Globus pallidus (tissue), 1 donor: ENCODE data around the gene PTPRT.

Experiments
- DNase-seq: peaks from one replicate; pipeline ENCODE4 v3.0.0-alpha.2; 2015; ENCODE audit warnings: low spot score

PTPRT gene

DNA sequence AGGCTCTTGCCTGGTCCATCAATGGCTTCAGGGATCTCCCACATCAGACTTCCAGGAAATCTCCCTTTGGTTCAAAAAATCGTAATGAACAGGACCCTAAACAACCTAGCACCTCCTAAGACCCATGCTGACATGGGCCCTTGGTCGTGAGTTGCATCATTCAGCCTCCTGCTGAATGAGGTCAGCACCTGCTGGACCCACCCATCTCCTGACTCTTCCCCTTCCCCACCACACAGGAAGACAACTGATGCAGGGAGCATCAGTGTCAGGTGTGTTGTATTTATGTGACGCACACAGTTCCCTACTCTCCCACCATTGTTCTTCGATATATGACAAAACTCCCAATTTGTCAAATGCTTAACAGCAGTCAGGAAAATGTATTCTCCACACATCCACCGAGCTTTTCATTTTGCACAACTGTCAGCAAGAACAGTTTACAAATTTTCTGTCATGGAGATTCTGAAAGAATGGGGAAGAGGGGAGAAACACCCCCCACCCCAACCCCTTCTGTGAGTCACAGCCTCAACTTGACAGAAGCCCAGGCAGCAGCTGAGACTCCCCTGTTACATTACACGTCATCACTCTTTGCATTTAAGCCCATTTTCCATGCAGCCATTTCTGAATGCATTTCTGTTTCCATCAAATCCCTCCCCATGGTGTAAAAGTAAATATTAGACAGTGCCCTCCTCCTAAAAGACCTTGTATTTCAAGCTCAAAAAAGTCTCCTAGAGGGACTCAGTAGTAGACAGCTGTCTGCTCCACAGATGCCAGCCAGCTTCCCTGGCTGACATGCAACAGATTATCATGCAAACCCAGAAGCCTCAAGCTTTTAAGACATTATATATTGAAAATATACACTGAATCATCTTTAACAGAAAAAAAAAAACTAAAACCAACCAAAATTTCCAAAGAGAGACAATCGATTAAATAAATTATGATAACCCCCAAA, 577.5 kb downstream of the PTPRT start:
- DNase-seq: no peak

DNA sequence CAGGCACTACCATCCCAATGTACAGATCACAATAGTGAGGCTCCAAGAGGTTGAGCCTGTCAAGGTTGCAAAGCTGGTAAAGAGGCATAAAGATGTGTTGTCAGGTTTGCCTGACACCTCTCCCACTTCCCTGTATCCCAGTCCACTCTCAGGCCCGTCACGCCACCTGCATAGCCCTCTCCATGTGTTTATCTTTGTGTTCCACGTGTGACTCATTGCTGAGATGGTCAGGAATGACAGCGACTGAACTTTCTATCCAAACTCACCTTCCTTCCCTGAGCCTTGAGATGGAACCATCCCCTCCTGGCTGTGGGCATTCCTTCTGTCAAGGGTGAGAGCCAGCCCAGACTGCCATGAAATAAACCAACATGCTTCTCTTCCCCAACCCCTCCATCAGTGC, 578.3 kb downstream of the PTPRT start:
- DNase-seq: no peak

DNA sequence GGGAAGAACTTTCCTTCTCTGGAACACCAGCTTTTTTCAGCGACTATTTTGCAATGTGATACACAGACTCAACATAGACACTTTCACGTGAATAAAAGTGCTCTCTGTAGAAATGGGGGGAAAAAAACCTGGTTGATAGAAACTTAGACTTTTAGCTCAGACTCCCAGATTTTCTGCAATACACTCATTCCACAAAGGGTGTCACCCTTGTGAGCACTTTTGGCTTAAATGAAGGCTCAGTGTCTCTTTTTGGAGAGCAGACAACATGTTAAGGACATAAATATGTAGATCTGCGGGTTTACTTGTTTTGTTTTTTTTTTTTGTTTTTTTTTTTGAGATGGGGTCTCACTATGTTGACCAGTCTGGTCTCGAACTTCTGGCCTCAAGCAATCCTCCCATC, 579.6 kb downstream of the PTPRT start:
- no peak for DNase-seq

DNA sequence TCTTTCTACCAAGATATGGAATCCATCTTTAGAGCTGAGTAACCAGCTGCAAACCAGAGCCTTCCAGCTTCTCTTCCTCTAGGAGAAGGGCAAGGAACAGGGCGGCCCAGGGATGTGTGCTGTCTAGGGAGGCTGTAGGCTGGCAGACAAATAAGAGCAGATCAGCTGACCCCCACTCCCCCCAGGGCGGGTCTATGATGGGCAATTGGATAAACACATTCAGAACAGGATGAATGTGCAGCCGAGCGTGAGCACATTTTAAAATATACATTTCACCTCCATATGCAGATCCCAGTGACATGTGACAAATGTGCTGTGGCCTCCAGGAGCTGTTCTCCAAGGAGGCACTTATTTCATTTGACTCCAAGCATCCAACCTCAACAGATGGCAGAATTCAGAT, 580.1 kb downstream of the PTPRT start:
- DNase-seq: no peak

- no peak for DNase-seq
These were observed 584.4 kb downstream of the PTPRT start for GRCh38 chr20:42604998-42605956.

- no peak for DNase-seq
These were observed 586.1 kb downstream of the PTPRT start for GRCh38 chr20:42603655-42604054.

DNA sequence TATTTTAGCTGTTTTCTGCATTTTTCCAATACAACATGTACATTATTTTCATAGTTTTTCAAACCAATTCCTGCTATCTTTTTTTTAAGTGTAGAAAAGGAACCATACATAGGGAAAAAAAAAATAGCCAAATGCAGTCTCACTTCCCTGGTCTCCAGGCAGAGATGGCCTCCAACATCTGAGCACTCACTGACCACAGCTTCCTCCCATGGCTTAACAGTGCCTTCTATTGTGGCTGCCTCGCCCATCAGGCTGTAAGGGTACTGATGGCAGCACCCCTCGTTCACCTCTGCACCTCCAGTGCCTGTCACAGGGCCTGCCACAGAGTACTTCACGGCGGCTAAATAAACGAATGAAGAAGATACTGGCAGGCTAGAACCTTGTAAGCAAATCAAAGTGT, 591.1 kb downstream of the PTPRT start:
- peak; percentile 22 for DNase-seq

DNA sequence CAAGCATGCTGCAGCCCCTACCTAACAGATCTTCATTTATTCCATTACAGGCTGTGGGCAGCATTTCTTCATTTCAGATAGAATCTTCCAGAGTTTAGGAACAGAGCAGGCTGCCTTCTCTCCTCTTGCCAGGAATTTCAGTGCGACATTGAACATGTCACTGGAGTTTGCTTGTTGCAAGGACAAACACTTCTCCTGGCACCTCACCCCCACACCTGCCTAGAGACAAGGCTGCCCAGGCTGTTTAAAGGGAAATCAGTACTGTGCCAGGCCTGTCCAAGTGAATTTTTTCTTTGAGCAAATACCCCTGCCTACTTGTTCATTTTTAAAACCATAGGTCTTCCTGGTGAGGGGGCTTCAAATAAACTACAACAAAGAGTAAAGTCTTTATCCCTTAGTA, 594.1 kb downstream of the PTPRT start:
- DNase-seq: no peak

DNA sequence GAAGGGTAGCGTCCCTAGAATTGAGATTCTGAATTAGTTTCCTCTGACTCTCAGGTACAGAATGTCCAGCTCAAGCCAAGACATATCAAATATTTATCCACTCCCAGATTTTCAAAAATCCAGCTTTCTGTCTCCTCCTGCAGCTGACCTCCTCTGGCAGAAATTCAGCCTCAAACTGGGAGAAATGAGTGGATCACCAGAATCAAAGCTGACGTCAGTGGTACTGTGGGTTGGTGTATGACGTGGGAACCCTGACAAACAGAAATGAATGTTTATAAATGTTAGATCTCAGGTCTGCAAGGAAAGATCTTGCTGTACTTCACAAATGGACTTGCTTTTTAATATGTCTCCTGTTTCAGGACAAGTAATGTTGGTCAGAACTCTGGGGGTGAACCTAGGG, 595.0 kb downstream of the PTPRT start:
- no peak for DNase-seq

DNA sequence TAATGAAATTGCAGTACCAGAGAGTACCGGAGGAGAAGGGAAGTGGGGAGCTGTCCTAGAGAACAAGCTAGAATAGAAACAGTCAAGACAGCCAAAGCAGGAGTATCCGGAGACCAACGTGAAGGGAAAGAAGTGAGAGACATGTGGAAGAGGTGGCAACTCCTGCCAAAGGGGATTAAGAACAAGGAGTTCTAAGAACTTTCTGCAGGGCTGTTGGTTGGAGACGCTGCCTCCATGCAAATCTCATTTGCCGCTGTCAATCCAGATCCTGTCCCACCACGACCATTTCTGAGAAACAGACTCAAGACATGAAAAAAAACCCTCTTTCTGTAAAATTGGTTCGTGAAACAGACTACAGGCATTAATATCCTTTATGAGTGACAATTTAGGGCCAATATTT, 595.7 kb downstream of the PTPRT start:
- no peak for DNase-seq

DNA sequence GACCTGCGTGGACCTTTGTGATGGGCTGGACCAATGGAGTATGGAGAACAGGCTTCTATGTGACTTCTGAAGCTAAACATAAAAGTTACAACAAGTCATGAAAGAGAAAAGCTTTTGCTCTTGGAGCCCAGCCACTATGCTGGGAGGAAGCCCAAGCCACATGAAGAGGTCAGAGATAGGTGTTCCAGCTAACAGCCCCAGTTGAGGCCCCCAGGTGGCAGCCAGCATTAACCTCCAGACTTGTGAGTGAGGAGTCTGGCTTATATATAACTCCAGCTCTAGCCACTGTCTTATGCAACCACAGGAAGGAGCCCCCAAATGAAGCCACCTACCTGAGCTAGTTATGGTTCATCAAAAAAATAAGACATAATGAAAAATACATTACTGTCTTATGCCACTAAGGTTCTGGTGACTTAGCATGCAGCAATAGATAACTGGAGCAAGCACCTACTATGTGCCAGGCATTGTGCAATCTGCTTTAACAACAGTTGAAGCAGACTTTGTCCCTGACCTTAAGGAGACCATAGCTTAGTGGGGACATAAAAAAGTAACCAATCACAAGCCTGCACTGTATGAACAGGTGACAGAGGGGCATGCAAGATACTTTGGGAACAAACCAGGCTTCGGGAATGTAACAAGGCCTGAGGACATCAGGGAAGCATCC, 599.6 kb downstream of the PTPRT start:
- no peak for DNase-seq

DNA sequence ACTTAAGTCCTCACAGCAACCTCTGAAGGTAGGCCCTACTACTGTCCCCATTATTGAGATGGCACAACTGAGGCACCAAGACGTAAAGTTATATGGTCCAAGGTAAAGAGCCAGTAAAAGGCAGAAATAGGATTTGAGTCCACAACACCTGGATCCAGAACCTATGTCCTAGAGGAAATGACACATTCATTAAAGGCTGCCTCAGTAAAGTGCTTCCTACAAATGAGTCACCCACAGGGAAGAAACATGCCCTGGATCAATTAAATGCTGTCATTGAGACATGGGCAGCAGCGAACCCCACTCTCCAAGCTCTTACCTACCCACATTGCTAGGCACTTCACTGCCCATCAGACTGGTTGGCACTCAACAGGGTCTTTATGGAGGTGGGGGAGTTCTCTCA, 600.9 kb downstream of the PTPRT start:
- DNase-seq: no peak

DNA sequence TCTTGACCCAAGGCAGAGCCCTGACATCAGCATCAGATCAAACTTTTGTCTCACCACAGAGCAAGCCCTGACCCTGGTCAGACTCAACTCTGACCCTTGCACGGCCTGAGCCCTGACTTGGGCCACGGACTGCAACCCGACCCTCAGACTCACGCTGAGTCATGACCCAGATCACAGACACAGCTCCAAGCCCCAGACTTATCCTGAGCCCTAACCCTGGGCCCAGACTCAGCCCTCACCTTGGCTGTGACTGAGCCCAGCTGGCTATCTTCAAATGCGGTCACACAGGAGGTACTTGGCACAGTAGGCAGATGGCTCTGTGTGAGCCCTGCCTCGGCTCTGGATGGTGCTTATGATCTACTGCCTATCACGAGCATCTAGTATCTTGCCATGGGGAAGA, 602.3 kb downstream of the PTPRT start:
- no peak for DNase-seq

DNA sequence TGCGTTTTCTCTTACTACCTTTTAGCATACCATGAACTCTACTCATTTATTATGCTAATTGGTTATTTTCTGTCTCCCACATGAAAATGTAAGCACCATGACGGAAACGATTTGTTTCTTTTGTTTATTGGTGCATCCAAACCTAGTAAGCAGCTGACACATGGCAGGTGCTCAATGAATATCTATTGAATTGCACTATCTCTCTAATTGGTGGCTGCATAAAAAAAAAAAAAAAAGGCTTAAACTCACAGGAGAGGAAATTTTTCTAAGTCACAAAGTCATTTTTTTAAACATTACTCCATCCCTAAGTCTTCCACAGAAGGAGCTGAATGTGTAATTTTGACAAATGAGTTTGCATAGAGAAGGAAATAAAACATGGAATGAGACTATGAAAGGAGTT, 608.4 kb downstream of the PTPRT start:
- DNase-seq: no peak

- no peak for DNase-seq
These were observed 613.5 kb downstream of the PTPRT start for GRCh38 chr20:42576167-42576566.

GRCh38 chr20:42572320-42573016, 617.2 kb downstream of the PTPRT start:
- no peak for DNase-seq

DNA sequence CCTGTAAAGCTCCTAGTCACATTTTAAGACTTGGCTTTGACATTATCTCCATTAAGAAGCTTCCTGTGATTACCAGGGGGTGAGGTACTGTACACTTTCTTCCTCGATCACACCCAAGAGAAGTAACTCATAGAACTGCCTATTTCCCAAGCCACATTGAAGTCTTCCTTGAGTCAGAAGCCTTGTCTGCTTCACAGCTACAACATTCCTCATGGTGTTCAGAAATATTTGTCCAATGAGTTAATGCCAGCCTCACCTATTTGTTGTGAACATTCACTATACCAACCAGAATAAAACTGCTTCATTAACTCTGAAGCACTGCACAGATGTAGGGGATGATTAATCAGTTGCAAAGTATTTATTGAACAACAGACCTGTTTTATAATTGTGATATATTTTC, 622.3 kb downstream of the PTPRT start:
- no peak for DNase-seq

- no peak for DNase-seq
These were observed 624.3 kb downstream of the PTPRT start for GRCh38 chr20:42565235-42565995.

GRCh38 chr20:42559665-42560064, 630.0 kb downstream of the PTPRT start:
- no peak for DNase-seq

DNA sequence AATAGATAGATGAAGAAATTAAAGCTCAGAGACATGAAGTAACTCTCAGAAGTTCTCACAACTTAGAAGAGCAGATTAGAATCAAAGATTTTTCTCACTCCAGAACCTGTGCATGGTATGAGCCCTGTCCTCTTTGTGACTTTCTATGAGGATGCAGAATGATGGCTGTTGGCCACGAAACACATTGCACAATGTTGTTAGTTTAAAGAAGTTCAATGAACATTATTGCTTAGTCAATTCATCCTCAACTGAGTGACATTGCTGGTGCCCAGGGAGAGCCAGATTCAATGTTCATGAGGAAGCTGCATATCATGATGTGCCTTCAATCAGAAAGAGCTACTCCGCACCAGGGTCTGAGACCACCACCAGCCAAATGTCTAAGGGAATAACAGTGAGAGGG, 633.1 kb downstream of the PTPRT start:
- DNase-seq: no peak

GRCh38 chr20:42553374-42553773, 636.3 kb downstream of the PTPRT start:
- no peak for DNase-seq
